GM12878 (cell line): ENCODE results near the gene PRSS56. TPM values are rescaled to one million over a fixed set of nuclear protein-coding genes. Genes with fewer than 3 reads are reported as not detected.

Experiments used
- ATAC-seq: fragments of 200-7000 bp; cut with Tn5 transposase; 3 replicates; pipeline ENCODE4 v1.9.1; 2020; ENCODE audit warnings: mild to moderate bottlenecking, moderate library complexity
- BruUV-seq: library from RNA; stranded (reverse); fragments of 400-500 nt; replicated peaks from 2 replicates; lab custom pipeline; 2021; lab: Mats Ljungman, UMichigan
- CTCF ChIA-PET: fragments of 300-600 bp; sonication (Branson Sonifier 250); formaldehyde crosslinking; extraction: SDS; loops from one replicate; lab custom pipeline; 2021; ENCODE audit warnings: inconsistent platforms; lab: Yijun Ruan, JAX
- POLR2A ChIA-PET: fragments of 350-600 bp; formaldehyde crosslinking; extraction: SDS; loops from one replicate; lab custom pipeline; 2021; ENCODE audit warnings: inconsistent platforms; lab: Charles Lee
- RAD21 ChIA-PET: fragments of 300-600 bp; sonication (Branson Sonifier 250); formaldehyde crosslinking; loops from one replicate; lab custom pipeline; 2023; ENCODE audit warnings: antibody characterized with exemption; ENCODE audit not compliant: unreplicated experiment; lab: Charles Lee
- SMC1A ChIA-PET: fragments of 300-600 bp; sonication (Branson Sonifier 250); formaldehyde crosslinking; loops from one replicate; lab custom pipeline; 2023; ENCODE audit not compliant: unreplicated experiment, uncharacterized antibody; lab: Charles Lee
- DNase-seq: peaks from one replicate; pipeline ENCODE4 v3.0.0-alpha.2; 2011; ENCODE audit warnings: low read depth, low spot score
- FAIRE-seq: peaks from 3 replicates; lab custom pipeline; 2011; peaks lifted over from hg19 to GRCh38; lab: Jason Lieb, UNC
- H2AFZ ChIP-seq: 2 replicates; pipeline ENCODE4 v1.6.0; 2011; ENCODE audit warnings: low read depth, low read length, control low read depth; ENCODE audit not compliant: control insufficient read depth
- H3K27ac ChIP-seq: 2 replicates; pipeline ENCODE4 v1.5.1; 2011; ENCODE audit warnings: control low read depth; ENCODE audit not compliant: control insufficient read depth, insufficient read depth
- H3K27me3 ChIP-seq, 2 experiments: replicated peaks in 1 of 2; 2 replicates each; pipeline versions ENCODE4 v1.6.0 to v1.6.1; 2011; ENCODE audit warnings: low read length in 1 of 2; ENCODE audit not compliant: control insufficient read depth in 2 of 2, insufficient read depth in 2 of 2
- H3K36me3 ChIP-seq, 2 experiments: 2 replicates each; pipeline ENCODE4 v1.5.1; 2011; ENCODE audit warnings: low read length in 1 of 2; ENCODE audit not compliant: control insufficient read depth in 2 of 2, insufficient read depth in 2 of 2
- H3K4me1 ChIP-seq: 2 replicates; pipeline ENCODE4 v1.6.1; 2011; ENCODE audit warnings: mild to moderate bottlenecking, low read length, moderate library complexity, mixed read lengths; ENCODE audit not compliant: control insufficient read depth, insufficient read depth
- H3K4me2 ChIP-seq: 2 replicates; pipeline ENCODE4 v1.6.0; 2011; ENCODE audit warnings: control low read depth; ENCODE audit not compliant: control insufficient read depth, insufficient read depth
- H3K4me3 ChIP-seq: fragments of 200-600 bp; sonication (generic); 2 replicates; pipeline ENCODE4 v1.5.1; 2016
- H3K79me2 ChIP-seq: 2 replicates; pipeline ENCODE4 v1.6.0; 2011; ENCODE audit warnings: low read length; ENCODE audit not compliant: control insufficient read depth, insufficient read depth
- H3K9ac ChIP-seq: 2 replicates; pipeline ENCODE4 v1.8.0; 2011; ENCODE audit warnings: low read length, control low read depth, mixed read lengths; ENCODE audit not compliant: control insufficient read depth, insufficient read depth
- H3K9me3 ChIP-seq: replicated peaks from 3 replicates; pipeline ENCODE4 v1.5.1; 2011; ENCODE audit warnings: mild to moderate bottlenecking, low read length; ENCODE audit not compliant: control insufficient read depth, insufficient read depth
- H4K20me1 ChIP-seq: 2 replicates; pipeline ENCODE4 v1.6.0; 2011; ENCODE audit not compliant: control insufficient read depth, insufficient read depth
- E2F4 ChIP-seq: IDR thresholded peaks from 2 replicates; pipeline ENCODE4 v1.6.1; 2012; ENCODE audit warnings: low read depth, low read length, improper control_type of control experiment
- E2F8 ChIP-seq: fragments of 450-650 bp; IDR thresholded peaks from 2 replicates; pipeline ENCODE4 v1.6.1; 2018; ENCODE audit warnings: mild to moderate bottlenecking, low read depth, moderate library complexity; ENCODE audit not compliant: partially characterized antibody
- FOS ChIP-seq: IDR thresholded peaks from 3 replicates; pipeline ENCODE4 v1.6.1; 2011; ENCODE audit warnings: borderline replicate concordance; ENCODE audit not compliant: insufficient read length; ENCODE audit errors: extremely low read depth
- KLF5 ChIP-seq: fragments of 450-650 bp; IDR thresholded peaks from 2 replicates; pipeline ENCODE4 v1.6.1; 2014; ENCODE audit warnings: mild to moderate bottlenecking; ENCODE audit not compliant: partially characterized antibody
- MTA3 ChIP-seq: IDR thresholded peaks from 2 replicates; pipeline ENCODE4 v1.6.1; 2012; ENCODE audit warnings: low read length, inconsistent platforms, borderline replicate concordance
- MYC ChIP-seq: IDR thresholded peaks from 2 replicates; pipeline ENCODE4 v1.6.1; 2011; ENCODE audit warnings: mild to moderate bottlenecking, low read length, moderate library complexity, inconsistent platforms; ENCODE audit not compliant: insufficient read depth, insufficient replicate concordance, insufficient read length, severe bottlenecking
- NBN ChIP-seq: fragments of 450-650 bp; IDR thresholded peaks from 2 replicates; pipeline ENCODE4 v1.6.1; 2016
- NFYA ChIP-seq: IDR thresholded peaks from 2 replicates; pipeline ENCODE4 v1.6.1; 2011; ENCODE audit warnings: low read depth, mild to moderate bottlenecking, low read length, improper control_type of control experiment, borderline replicate concordance
- RAD21 ChIP-seq: IDR thresholded peaks from 2 replicates; pipeline ENCODE4 v1.6.1; 2011; ENCODE audit warnings: mild to moderate bottlenecking, low read depth, low read length, moderate library complexity; ENCODE audit not compliant: insufficient read depth
- RFX5 ChIP-seq: IDR thresholded peaks from 2 replicates; pipeline ENCODE4 v1.6.1; 2011; ENCODE audit warnings: low read depth, low read length, improper control_type of control experiment
- SIX5 ChIP-seq: IDR thresholded peaks from 2 replicates; pipeline ENCODE4 v1.6.1; 2011; ENCODE audit warnings: mild to moderate bottlenecking, low read depth, low read length, moderate library complexity; ENCODE audit not compliant: severe bottlenecking
- USF2 ChIP-seq: IDR thresholded peaks from 2 replicates; pipeline ENCODE4 v1.6.1; 2011; ENCODE audit warnings: low read depth, low read length, improper control_type of control experiment, borderline replicate concordance
- WGBS: methylation state at CpG from one replicate; pipeline ENCODE4 v1.1.6; 2016; ENCODE audit warnings: low lambda C conversion rate; ENCODE audit not compliant: insufficient replicate concordance, insufficient coverage; ENCODE audit errors: missing lambda C conversion rate; 5-methylcytosine and 5-hydroxymethylcytosine counted together
- in situ Hi-C: fragments of 300-500 bp; cut with MboI; formaldehyde crosslinking; loops from 9 replicates; pipeline ENCODE4 v1.14.3; 2018; ENCODE audit warnings: mixed read lengths
- intact Hi-C: fragments of 100-400 bp; cut with micrococcal nuclease; formaldehyde crosslinking; loops from one replicate; pipeline ENCODE4 v1.14.2; 2022; ENCODE audit not compliant: unreplicated experiment
- polyA plus RNA-seq, 11 experiments: library from polyadenylated mRNA; depleted of rRNA in 4 of 11; unstranded in 6 of 11; stranded (reverse) in 5 of 11; fragments of >200 nt; fragmentation: Nextera tagmentation in 4 of 11; fragmentation: Illumina TruSeq in 1 of 11; extraction: Ambion mirVana in 4 of 11; extraction: Trizol in 1 of 11; gene quantifications; 1 replicate in 1 of 11; 2 replicates in 10 of 11; pipeline versions ENCODE4 v1.2.1 to v1.2.3, GENCODE V29; 2011 to 2016; ENCODE audit warnings: inconsistent platforms in 2 of 11, missing spikeins in 2 of 11, low read depth in 1 of 11
- total RNA-seq, 4 experiments: library from RNA; depleted of rRNA in 3 of 4; stranded (reverse); fragments of >200 nt in 3 of 4; fragmentation: Illumina TruSeq in 1 of 4; extraction: Trizol in 1 of 4; gene quantifications; 2 replicates each; pipeline versions ENCODE4 v1.2.1 to v1.2.3, GENCODE V29; 2013 to 2021

PRSS56 gene
- total and polyA plus RNA-seq, 10 of the 15 experiments (the other 5 are each of a cell fraction or from before 2014, with no cell fraction given), result not detected

GRCh38 chr2:232521098-232521497, 910 bp downstream of the PRSS56 start:
- TF ChIP-seq MYC (no peak), RFX5 (no peak), NBN (no peak), MTA3 (no peak), FOS (no peak), SIX5 (no peak), E2F4 (no peak), USF2 (no peak), RAD21 (no peak), E2F8 (no peak), NFYA (no peak), KLF5 (no peak)
- TF ChIP-seq, all 136 proteins: peak for 0
- BruUV-seq, result no TSS peak
- Histone ChIP-seq H3K79me2 (no peaks in the 10 kb centered on the region), H3K27me3 (peaks cover 3 to 6% of the 10 kb centered on the region in 2 experiments; a peak in 3 of 4 replicates), H2AFZ (no peak overlapping the region), H3K9ac (no peak overlapping the region), H3K27ac (no peak overlapping the region), H3K4me3 (no peak overlapping the region), H3K4me1 (no peaks in the 10 kb centered on the region), H3K9me3 (no peaks in the 10 kb centered on the region), H3K36me3 (no peaks in the 10 kb centered on the region), H4K20me1 (no peaks in the 10 kb centered on the region), H3K4me2 (no peak overlapping the region)
- intact Hi-C loops (no loop called here), in situ Hi-C loops (no loop called here)
- ChIA-PET CTCF (interaction anchor here (0.7 to 1.6 kb wide), 4 partner anchors 11 to 1013 kb away, joined by 3 to 5 read pairs (median 4); no protein-coding TSS in a partner anchor), RAD21 (no interaction called here), POLR2A (interaction anchor here (0.5 kb wide), 1 partner anchor 167 kb away, joined by 6 read pairs; no protein-coding TSS in a partner anchor), SMC1A (no interaction called here)
- DNase-seq (no peak), ATAC-seq (no peak), FAIRE-seq (no peak)
- 52% methylated on average over 14 of the region's 14 CpGs for WGBS
